ENCODE measurements around the gene GRID1.

GRID1 gene

GRCh38 chr10:85979598-85979997, 387.0 kb downstream of the GRID1 start:
- DNase-seq (ENCODE audit: insufficient read length, low spot score) (no peak), FAIRE-seq (no peak)
- TF ChIP-seq CTCF (IDR thresholded peaks at IDR 0.05; ENCODE audit: insufficient read depth, missing control alignments) = no peak

- no peak for FAIRE-seq
- no peak for DNase-seq (ENCODE audit: insufficient read length, low spot score)
- TF ChIP-seq CTCF (IDR thresholded peaks at IDR 0.05; ENCODE audit: insufficient read depth, missing control alignments) = no peak
Measured at GRCh38 chr10:85978566-85979358, 387.8 kb downstream of the GRID1 start.

- TF ChIP-seq CTCF (IDR thresholded peaks at IDR 0.05; ENCODE audit: insufficient read depth, missing control alignments) = no peak
- FAIRE-seq (no peak), DNase-seq (ENCODE audit: insufficient read length, low spot score) (no peak)
Measured at GRCh38 chr10:85977642-85978041, 389.0 kb downstream of the GRID1 start.

GRCh38 chr10:85976267-85976793, 390.3 kb downstream of the GRID1 start:
- no peak for FAIRE-seq
- DNase-seq (ENCODE audit: insufficient read length, low spot score) = no peak
- TF ChIP-seq CTCF (IDR thresholded peaks at IDR 0.05; ENCODE audit: insufficient read depth, missing control alignments) = no peak

- no peak for DNase-seq (ENCODE audit: insufficient read length, low spot score)
- TF ChIP-seq CTCF (IDR thresholded peaks at IDR 0.05; ENCODE audit: insufficient read depth, missing control alignments) = no peak
- FAIRE-seq = no peak
Measured at GRCh38 chr10:85971494-85971893, 395.1 kb downstream of the GRID1 start.

GRCh38 chr10:85967594-85967993, 399.0 kb downstream of the GRID1 start:
- FAIRE-seq = no peak
- DNase-seq (ENCODE audit: insufficient read length, low spot score) = no peak

More at GRCh38 chr10:85967594-85967993, 399.0 kb downstream of the GRID1 start:
- TF ChIP-seq CTCF (IDR thresholded peaks at IDR 0.05; ENCODE audit: insufficient read depth, missing control alignments) = no peak
